NOMO-1 treated with dmso at 0.1 percent for 144 hours (cell line): ENCODE results near the gene DUSP22.

Experiments used
- DNase-seq: peaks from one replicate; lab custom pipeline; 2025; ENCODE audit not compliant: unreplicated experiment; lab: John Stamatoyannopoulos, UW

DUSP22 gene

GRCh38 chr6:296151-297122 is 4.2 kb downstream of the DUSP22 start:
- no peak for DNase-seq

GRCh38 chr6:297571-298232 is 5.4 kb downstream of the DUSP22 start:
- no peak for DNase-seq

- no peak for DNase-seq
These were observed 6.2 kb downstream of the DUSP22 start for GRCh38 chr6:298233-299103.

- DNase-seq = no peak
These were observed 7.1 kb downstream of the DUSP22 start for GRCh38 chr6:299104-299980.

GRCh38 chr6:300026-300425 is 7.7 kb downstream of the DUSP22 start:
- DNase-seq = no peak

GRCh38 chr6:300494-301198 is 8.4 kb downstream of the DUSP22 start:
- no peak for DNase-seq

- DNase-seq = no peak
These were observed 9.2 kb downstream of the DUSP22 start for GRCh38 chr6:301526-301925.

GRCh38 chr6:301929-302705 is 9.8 kb downstream of the DUSP22 start:
- DNase-seq = no peak

- no peak for DNase-seq
These were observed 10.5 kb downstream of the DUSP22 start for GRCh38 chr6:302760-303159.

GRCh38 chr6:303263-303662 is 11.0 kb downstream of the DUSP22 start:
- DNase-seq = no peak

- DNase-seq = no peak
These were observed 11.8 kb downstream of the DUSP22 start for GRCh38 chr6:303948-304558.

- no peak for DNase-seq
These were observed 12.6 kb downstream of the DUSP22 start for GRCh38 chr6:304833-305370.

GRCh38 chr6:305371-306206 is 13.3 kb downstream of the DUSP22 start:
- DNase-seq = no peak

GRCh38 chr6:306641-307061 is 14.4 kb downstream of the DUSP22 start:
- no peak for DNase-seq

- DNase-seq = no peak
These were observed 15.0 kb downstream of the DUSP22 start for GRCh38 chr6:307065-307814.

GRCh38 chr6:307874-308273 is 15.6 kb downstream of the DUSP22 start:
- DNase-seq = no peak

- DNase-seq = no peak
These were observed 16.0 kb downstream of the DUSP22 start for GRCh38 chr6:308307-308706.
